Duodenal mucosa (tissue), 2 donors: ENCODE results near the gene NDRG4.

Experiments
- H3K27ac ChIP-seq: one replicate; pipeline ENCODE4 v1.7.0; 2013; ENCODE audit warnings: low read depth, low read length
- H3K27me3 ChIP-seq, 2 donors: one replicate each; pipeline ENCODE4 v1.7.0; 2013; ENCODE audit warnings: low read length in 2 of 2, control low read depth in 1 of 2; ENCODE audit not compliant: insufficient read depth in 2 of 2, control insufficient read depth in 1 of 2
- H3K36me3 ChIP-seq, 2 donors: one replicate each; pipeline ENCODE4 v1.7.0; 2013; ENCODE audit warnings: low read length in 2 of 2, control low read depth in 1 of 2; ENCODE audit not compliant: insufficient read depth in 2 of 2, control insufficient read depth in 1 of 2
- H3K4me1 ChIP-seq, 2 donors: one replicate each; pipeline ENCODE4 v1.7.0; 2013; ENCODE audit warnings: low read length in 2 of 2, control low read depth in 1 of 2; ENCODE audit not compliant: insufficient read depth in 2 of 2, control insufficient read depth in 1 of 2
- H3K4me3 ChIP-seq, 2 donors: one replicate each; pipeline ENCODE4 v1.7.0; 2013; ENCODE audit warnings: low read length in 2 of 2, low read depth in 1 of 2
- H3K9ac ChIP-seq, 2 donors: one replicate each; pipeline ENCODE4 v1.7.0; 2013; ENCODE audit warnings: low read length in 2 of 2, low read depth in 1 of 2
- H3K9me3 ChIP-seq, 2 donors: one replicate each; pipeline ENCODE4 v1.7.0; 2013; ENCODE audit warnings: low read length in 2 of 2, control low read depth in 1 of 2; ENCODE audit not compliant: control insufficient read depth in 1 of 2

The NDRG4 gene

GRCh38 chr16:58465817-58466216 lies 34.1 kb upstream of the NDRG4 start:
- Histone ChIP-seq H3K9me3 (no peaks in the 10 kb centered on the region), H3K4me1 (peaks cover 0 to 5% of the 10 kb centered on the region in 2 donors), H3K27ac (no peak overlapping the region), H3K36me3 (no peaks in the 10 kb centered on the region), H3K9ac (no peak overlapping the region), H3K27me3 (peaks cover 41 to 58% of the 10 kb centered on the region in 2 donors), H3K4me3 (no peak overlapping the region)

GRCh38 chr16:58466396-58466795 lies 33.5 kb upstream of the NDRG4 start:
- H3K27me3 ChIP-seq, result peaks cover 41 to 55% of the 10 kb centered on the region in 2 donors
- no peak overlapping the region for H3K27ac ChIP-seq
- peaks cover 0 to 5% of the 10 kb centered on the region in 2 donors for H3K4me1 ChIP-seq
- H3K4me3 ChIP-seq, result no peak overlapping the region
- no peaks in the 10 kb centered on the region for H3K36me3 ChIP-seq
- H3K9me3 ChIP-seq, result no peaks in the 10 kb centered on the region
- H3K9ac ChIP-seq, result no peak overlapping the region

- Histone ChIP-seq H3K9ac (no peak overlapping the region), H3K27me3 (peaks cover 32 to 40% of the 10 kb centered on the region in 2 donors), H3K4me3 (no peak overlapping the region), H3K9me3 (no peaks in the 10 kb centered on the region), H3K27ac (no peak overlapping the region), H3K4me1 (peaks cover 0 to 5% of the 10 kb centered on the region in 2 donors), H3K36me3 (no peaks in the 10 kb centered on the region)
These were observed 32.0 kb upstream of the NDRG4 start for GRCh38 chr16:58467905-58468304.

GRCh38 chr16:58471209-58471975 lies 28.6 kb upstream of the NDRG4 start:
- Histone ChIP-seq H3K36me3 (no peaks in the 10 kb centered on the region), H3K4me1 (no peaks in the 10 kb centered on the region), H3K4me3 (no peak overlapping the region), H3K9me3 (no peaks in the 10 kb centered on the region), H3K9ac (no peak overlapping the region), H3K27me3 (peaks cover 12 to 15% of the 10 kb centered on the region in 2 donors), H3K27ac (no peak overlapping the region)

- Histone ChIP-seq H3K36me3 (no peaks in the 10 kb centered on the region), H3K9ac (no peak overlapping the region), H3K4me3 (no peak overlapping the region), H3K9me3 (no peaks in the 10 kb centered on the region), H3K27me3 (peaks cover 6 to 10% of the 10 kb centered on the region in 2 donors), H3K27ac (no peak overlapping the region), H3K4me1 (no peaks in the 10 kb centered on the region)
These were observed 27.7 kb upstream of the NDRG4 start for GRCh38 chr16:58472266-58472665.

GRCh38 chr16:58472827-58473226 lies 27.1 kb upstream of the NDRG4 start:
- no peak overlapping the region for H3K27ac ChIP-seq
- H3K4me3 ChIP-seq, result no peak overlapping the region
- H3K9me3 ChIP-seq, result no peaks in the 10 kb centered on the region
- H3K9ac ChIP-seq, result no peak overlapping the region
- H3K4me1 ChIP-seq, result no peaks in the 10 kb centered on the region
- H3K36me3 ChIP-seq, result no peaks in the 10 kb centered on the region
- peaks cover 5 to 6% of the 10 kb centered on the region in 2 donors for H3K27me3 ChIP-seq

GRCh38 chr16:58474296-58474695 lies 25.6 kb upstream of the NDRG4 start:
- H3K27ac ChIP-seq, result no peak overlapping the region
- H3K27me3 ChIP-seq, result no peaks in the 10 kb centered on the region
- H3K4me3 ChIP-seq, result no peak overlapping the region
- no peaks in the 10 kb centered on the region for H3K9me3 ChIP-seq
- no peak overlapping the region for H3K9ac ChIP-seq
- no peaks in the 10 kb centered on the region for H3K4me1 ChIP-seq
- H3K36me3 ChIP-seq, result no peaks in the 10 kb centered on the region

GRCh38 chr16:58475091-58475619 lies 24.8 kb upstream of the NDRG4 start:
- Histone ChIP-seq H3K9me3 (no peaks in the 10 kb centered on the region), H3K4me1 (no peaks in the 10 kb centered on the region), H3K36me3 (no peaks in the 10 kb centered on the region), H3K27ac (no peak overlapping the region), H3K27me3 (no peaks in the 10 kb centered on the region), H3K4me3 (no peak overlapping the region), H3K9ac (no peak overlapping the region)

GRCh38 chr16:58476791-58477190 lies 23.2 kb upstream of the NDRG4 start:
- H3K27me3 ChIP-seq, result no peaks in the 10 kb centered on the region
- no peak overlapping the region for H3K27ac ChIP-seq
- H3K9me3 ChIP-seq, result no peaks in the 10 kb centered on the region
- H3K36me3 ChIP-seq, result no peaks in the 10 kb centered on the region
- no peaks in the 10 kb centered on the region for H3K4me1 ChIP-seq
- H3K4me3 ChIP-seq, result no peak overlapping the region
- no peak overlapping the region for H3K9ac ChIP-seq

GRCh38 chr16:58478427-58478826 lies 21.5 kb upstream of the NDRG4 start:
- H3K36me3 ChIP-seq, result no peaks in the 10 kb centered on the region
- no peaks in the 10 kb centered on the region for H3K4me1 ChIP-seq
- H3K9me3 ChIP-seq, result no peaks in the 10 kb centered on the region
- no peak overlapping the region for H3K9ac ChIP-seq
- no peak overlapping the region for H3K27ac ChIP-seq
- H3K27me3 ChIP-seq, result no peaks in the 10 kb centered on the region
- no peak overlapping the region for H3K4me3 ChIP-seq
